GM12874 (cell line): ENCODE results near the gene PCBP3.

ENCODE experiments used
- CTCF ChIP-seq: IDR thresholded peaks from 2 replicates; pipeline ENCODE4 v1.5.1; 2011; ENCODE audit warnings: low read depth, mild to moderate bottlenecking, control low read depth, low read length, moderate library complexity; ENCODE audit not compliant: insufficient read depth

Gene PCBP3

GRCh38 chr21:45856906-45857305, 213.4 kb downstream of the PCBP3 start:
- TF ChIP-seq CTCF = no peak

- TF ChIP-seq CTCF = no peak
Observed at GRCh38 chr21:45857761-45858160, 214.2 kb downstream of the PCBP3 start.

GRCh38 chr21:45858180-45858579, 214.7 kb downstream of the PCBP3 start:
- no peak for TF ChIP-seq CTCF

GRCh38 chr21:45859041-45859761, 215.7 kb downstream of the PCBP3 start:
- no peak for TF ChIP-seq CTCF

GRCh38 chr21:45859762-45860357, 216.3 kb downstream of the PCBP3 start:
- TF ChIP-seq CTCF = no peak

GRCh38 chr21:45860493-45861155, 217.1 kb downstream of the PCBP3 start:
- no peak for TF ChIP-seq CTCF

- no peak for TF ChIP-seq CTCF
Observed at GRCh38 chr21:45861156-45861870, 217.8 kb downstream of the PCBP3 start.
